WTC11 (cell line): ENCODE measurements around the gene SPATA9.

ENCODE experiments used
- CTCF ChIP-seq: fragments of 200-600 bp; IDR thresholded peaks from 2 replicates; pipeline ENCODE4 v1.8.0; 2022; ENCODE audit warnings: antibody characterized with exemption
- ESRRA ChIP-seq: sonication (generic); formaldehyde crosslinking; IDR thresholded peaks from 2 replicates; pipeline ENCODE4 v1.8.1; 2022; ENCODE audit warnings: mild to moderate bottlenecking, missing genetic modification reagents, borderline replicate concordance
- FOXP1 ChIP-seq: sonication (generic); formaldehyde crosslinking; IDR thresholded peaks from 2 replicates; pipeline ENCODE4 v1.8.0; 2022; ENCODE audit warnings: missing genetic modification reagents, mild to moderate bottlenecking, moderate library complexity, borderline replicate concordance
- JUN ChIP-seq: sonication (generic); formaldehyde crosslinking; IDR thresholded peaks from 2 replicates; pipeline ENCODE4 v1.8.0; 2023; ENCODE audit warnings: mild to moderate bottlenecking, missing genetic modification reagents
- NR3C1 ChIP-seq: sonication (generic); formaldehyde crosslinking; conservative IDR thresholded peaks from 2 replicates; pipeline ENCODE4 v1.8.1; 2023; ENCODE audit warnings: low read depth, mild to moderate bottlenecking, missing genetic modification reagents
- SP1 ChIP-seq: sonication (generic); formaldehyde crosslinking; conservative IDR thresholded peaks from 2 replicates; pipeline ENCODE4 v1.8.1; 2022; ENCODE audit warnings: missing genetic modification reagents
- TCF7 ChIP-seq: sonication (generic); formaldehyde crosslinking; IDR thresholded peaks from 2 replicates; pipeline ENCODE4 v1.8.0; 2022; ENCODE audit warnings: mild to moderate bottlenecking, low read depth, missing genetic modification reagents, moderate library complexity
- TP53 ChIP-seq: sonication (generic); formaldehyde crosslinking; IDR thresholded peaks from 2 replicates; pipeline ENCODE4 v1.8.1; 2023; ENCODE audit warnings: mild to moderate bottlenecking, missing genetic modification reagents
- USF2 ChIP-seq: sonication (generic); formaldehyde crosslinking; IDR thresholded peaks from 2 replicates; pipeline ENCODE4 v1.8.1; 2023; ENCODE audit warnings: mild to moderate bottlenecking, missing genetic modification reagents, moderate library complexity
- ZBTB21 ChIP-seq: sonication (generic); formaldehyde crosslinking; IDR thresholded peaks from 2 replicates; pipeline ENCODE4 v1.8.1; 2023; ENCODE audit warnings: mild to moderate bottlenecking, missing genetic modification reagents, borderline replicate concordance
- ZNF121 ChIP-seq: sonication (generic); formaldehyde crosslinking; IDR thresholded peaks from 2 replicates; pipeline ENCODE4 v1.8.0; 2023; ENCODE audit warnings: missing genetic modification reagents
- ZNF219 ChIP-seq: sonication (generic); formaldehyde crosslinking; IDR thresholded peaks from 2 replicates; pipeline ENCODE4 v1.8.0; 2023; ENCODE audit warnings: missing genetic modification reagents, mild to moderate bottlenecking, borderline replicate concordance
- TF ChIP-seq, protein P1 (sequence below): sonication (generic); formaldehyde crosslinking; IDR thresholded peaks from 2 replicates; pipeline ENCODE4 v1.8.1; 2022; ENCODE audit warnings: low read depth, mild to moderate bottlenecking, moderate library complexity, missing genetic modification reagents, borderline replicate concordance
- TF ChIP-seq, protein P2 (sequence below): sonication (generic); formaldehyde crosslinking; IDR thresholded peaks from 2 replicates; pipeline ENCODE4 v1.8.0; 2022; ENCODE audit warnings: mild to moderate bottlenecking, missing genetic modification reagents

DNA sequence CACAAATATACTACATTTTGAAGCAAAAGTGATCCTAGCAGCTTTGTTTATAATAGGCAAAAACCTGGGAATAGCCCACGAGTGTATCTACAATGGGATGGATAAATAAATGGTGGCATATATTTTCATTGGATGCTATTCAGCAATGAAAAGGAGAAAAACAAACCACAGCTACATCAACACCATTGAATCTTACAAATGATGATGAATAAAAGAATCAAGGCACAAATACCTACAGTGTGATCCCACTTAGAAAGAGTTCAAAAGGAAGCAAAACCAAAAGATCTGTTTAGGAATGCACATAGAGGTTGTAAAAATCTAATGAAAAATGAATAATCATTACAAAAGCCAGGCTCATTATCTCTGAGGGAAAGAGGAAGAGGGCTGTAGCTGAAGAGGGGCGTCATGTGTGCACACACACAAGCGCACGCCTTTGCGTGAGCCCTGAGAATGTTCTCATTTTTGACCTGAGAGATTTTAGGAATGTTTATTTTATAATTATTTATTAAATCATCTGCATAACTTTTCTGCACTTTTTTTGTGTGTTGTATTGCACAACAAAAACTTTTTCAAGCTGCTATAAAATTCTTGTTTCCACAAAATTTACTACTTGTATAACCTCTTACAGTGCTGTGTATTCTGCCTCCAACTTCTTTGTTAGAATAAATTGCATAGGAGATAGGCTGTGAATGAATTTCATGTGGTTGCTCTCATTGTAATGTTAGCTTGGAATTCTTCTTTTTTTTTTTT is 42.5 kb upstream of the SPATA9 start:
- TF ChIP-seq CTCF (no peak), ZBTB21 (CRISPR knock-in tag) (no peak), ZNF121 (CRISPR knock-in tag) (no peak), ZNF219 (CRISPR knock-in tag) (no peak), TP53 (CRISPR knock-in tag) (no peak), FOXP1 (CRISPR knock-in tag) (no peak), ESRRA (CRISPR knock-in tag) (no peak), USF2 (CRISPR knock-in tag) (no peak), JUN (no peak), SP1 (CRISPR knock-in tag) (no peak), TCF7 (CRISPR knock-in tag) (no peak), NR3C1 (no peak)
- TF ChIP-seq, protein P1, sequence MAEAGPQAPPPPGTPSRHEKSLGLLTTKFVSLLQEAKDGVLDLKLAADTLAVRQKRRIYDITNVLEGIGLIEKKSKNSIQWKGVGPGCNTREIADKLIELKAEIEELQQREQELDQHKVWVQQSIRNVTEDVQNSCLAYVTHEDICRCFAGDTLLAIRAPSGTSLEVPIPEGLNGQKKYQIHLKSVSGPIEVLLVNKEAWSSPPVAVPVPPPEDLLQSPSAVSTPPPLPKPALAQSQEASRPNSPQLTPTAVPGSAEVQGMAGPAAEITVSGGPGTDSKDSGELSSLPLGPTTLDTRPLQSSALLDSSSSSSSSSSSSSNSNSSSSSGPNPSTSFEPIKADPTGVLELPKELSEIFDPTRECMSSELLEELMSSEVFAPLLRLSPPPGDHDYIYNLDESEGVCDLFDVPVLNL (CRISPR knock-in tag) = no peak
- TF ChIP-seq, protein P2, sequence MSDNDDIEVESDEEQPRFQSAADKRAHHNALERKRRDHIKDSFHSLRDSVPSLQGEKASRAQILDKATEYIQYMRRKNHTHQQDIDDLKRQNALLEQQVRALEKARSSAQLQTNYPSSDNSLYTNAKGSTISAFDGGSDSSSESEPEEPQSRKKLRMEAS (CRISPR knock-in tag) = no peak
